Stimulated activated CD4-positive, alpha-beta T cell treated with anti-CD3 and anti-CD28 coated beads, TNF-alpha, amount 100 ng/mL, for 4 hours (primary cell): ENCODE results near the gene ABLIM2.

Source experiments
- DNase-seq, 3 experiments: peaks; one replicate each; pipeline ENCODE4 v3.0.0-alpha.2; 2020; ENCODE audit warnings: low read depth in 3 of 3

Gene ABLIM2

GRCh38 chr4:8174970-8175369 lies 16.4 kb upstream of the ABLIM2 start:
- no peak for DNase-seq

GRCh38 chr4:8173492-8174242 lies 15.1 kb upstream of the ABLIM2 start:
- DNase-seq, result no peak

GRCh38 chr4:8171984-8172924 lies 13.6 kb upstream of the ABLIM2 start:
- DNase-seq, result no peak

GRCh38 chr4:8171266-8171665 lies 12.7 kb upstream of the ABLIM2 start:
- DNase-seq, result no peak

GRCh38 chr4:8170341-8170740 lies 11.7 kb upstream of the ABLIM2 start:
- no peak for DNase-seq

- no peak for DNase-seq
Measured at GRCh38 chr4:8169763-8170162, 11.2 kb upstream of the ABLIM2 start.

GRCh38 chr4:8168832-8169598 lies 10.4 kb upstream of the ABLIM2 start:
- DNase-seq, result no peak

- no peak for DNase-seq
Measured at GRCh38 chr4:8168232-8168631, 9.6 kb upstream of the ABLIM2 start.

- no peak for DNase-seq
Measured at GRCh38 chr4:8167815-8168214, 9.2 kb upstream of the ABLIM2 start.

GRCh38 chr4:8167291-8167690 lies 8.7 kb upstream of the ABLIM2 start:
- DNase-seq, result no peak

- DNase-seq, result no peak
Measured at GRCh38 chr4:8165374-8165896, 6.8 kb upstream of the ABLIM2 start.

GRCh38 chr4:8164687-8165086 lies 6.1 kb upstream of the ABLIM2 start:
- DNase-seq, result no peak

- no peak for DNase-seq
Measured at GRCh38 chr4:8164194-8164565, 5.6 kb upstream of the ABLIM2 start.

- no peak for DNase-seq
Measured at GRCh38 chr4:8163436-8164193, 5.0 kb upstream of the ABLIM2 start.

- DNase-seq, result no peak
Measured at GRCh38 chr4:8163026-8163425, 4.4 kb upstream of the ABLIM2 start.

- no peak for DNase-seq
Measured at GRCh38 chr4:8162625-8163024, 4.0 kb upstream of the ABLIM2 start.

- no peak for DNase-seq
Measured at GRCh38 chr4:8160572-8160971, 2.0 kb upstream of the ABLIM2 start.

- DNase-seq, result no peak
Measured at GRCh38 chr4:8160233-8160560, 1.6 kb upstream of the ABLIM2 start.

GRCh38 chr4:8159537-8160232 lies 1.1 kb upstream of the ABLIM2 start:
- DNase-seq, result no peak

- no peak for DNase-seq
Measured at GRCh38 chr4:8157944-8158709, 486 bp downstream of the ABLIM2 start.
